Ishikawa (cell line): ENCODE data around the gene ACTG1.

Source experiments
- CEBPB ChIP-seq: IDR thresholded peaks from 2 replicates; pipeline ENCODE4 v1.6.1; 2012
- CREB1 ChIP-seq: IDR thresholded peaks from 2 replicates; pipeline ENCODE4 v1.6.1; 2012; ENCODE audit warnings: low read depth
- EGR1 ChIP-seq: IDR thresholded peaks from 2 replicates; pipeline ENCODE4 v1.6.1; 2012
- EP300 ChIP-seq: IDR thresholded peaks from 2 replicates; pipeline ENCODE4 v1.6.1; 2012; ENCODE audit warnings: borderline replicate concordance
- FOXM1 ChIP-seq: IDR thresholded peaks from 2 replicates; pipeline ENCODE4 v1.6.1; 2012; ENCODE audit warnings: low read depth, borderline replicate concordance
- MAX ChIP-seq: IDR thresholded peaks from 2 replicates; pipeline ENCODE4 v1.6.1; 2012
- NFIC ChIP-seq: IDR thresholded peaks from 2 replicates; pipeline ENCODE4 v1.6.1; 2012
- RAD21 ChIP-seq: IDR thresholded peaks from 2 replicates; pipeline ENCODE4 v1.6.1; 2012; ENCODE audit warnings: low read depth
- REST ChIP-seq: IDR thresholded peaks from 2 replicates; pipeline ENCODE4 v1.6.1; 2012; ENCODE audit warnings: low read depth, mild to moderate bottlenecking
- TAF1 ChIP-seq: IDR thresholded peaks from 2 replicates; pipeline ENCODE4 v1.6.1; 2012; ENCODE audit warnings: low read depth, mild to moderate bottlenecking
- TCF12 ChIP-seq: IDR thresholded peaks from 2 replicates; pipeline ENCODE4 v1.6.1; 2012; ENCODE audit warnings: low read depth
- TEAD4 ChIP-seq: IDR thresholded peaks from 2 replicates; pipeline ENCODE4 v1.6.1; 2012
- YY1 ChIP-seq: IDR thresholded peaks from 2 replicates; pipeline ENCODE4 v1.6.1; 2012; ENCODE audit warnings: low read depth
- ZBTB7A ChIP-seq: IDR thresholded peaks from 2 replicates; pipeline ENCODE4 v1.6.1; 2012; ENCODE audit warnings: low read depth
- TF ChIP-seq, protein P1 (sequence below): IDR thresholded peaks from 2 replicates; pipeline ENCODE4 v1.6.1; 2012

Gene ACTG1

DNA sequence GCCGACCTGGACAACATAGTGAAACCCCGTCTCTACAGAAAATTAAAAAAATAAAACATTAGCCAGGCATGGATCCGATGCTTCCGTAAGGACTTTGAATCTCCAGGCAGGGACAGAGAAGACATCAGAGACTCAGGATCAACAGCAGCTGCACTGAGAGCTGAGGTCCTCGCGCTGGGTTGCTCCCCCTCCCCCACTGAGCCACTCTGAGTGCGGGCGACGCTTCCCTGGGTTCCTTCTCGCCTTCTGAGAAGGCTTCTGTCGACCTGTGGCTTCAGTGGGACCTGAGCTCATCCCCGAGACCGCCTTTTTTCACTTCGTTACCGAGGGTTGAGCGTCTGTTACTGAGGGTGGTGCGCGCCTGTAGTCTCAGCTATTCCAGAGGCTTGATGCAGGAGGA lies 20.4 kb downstream of the ACTG1 start:
- TF ChIP-seq EGR1: no peak
- no peak for TF ChIP-seq TEAD4

DNA sequence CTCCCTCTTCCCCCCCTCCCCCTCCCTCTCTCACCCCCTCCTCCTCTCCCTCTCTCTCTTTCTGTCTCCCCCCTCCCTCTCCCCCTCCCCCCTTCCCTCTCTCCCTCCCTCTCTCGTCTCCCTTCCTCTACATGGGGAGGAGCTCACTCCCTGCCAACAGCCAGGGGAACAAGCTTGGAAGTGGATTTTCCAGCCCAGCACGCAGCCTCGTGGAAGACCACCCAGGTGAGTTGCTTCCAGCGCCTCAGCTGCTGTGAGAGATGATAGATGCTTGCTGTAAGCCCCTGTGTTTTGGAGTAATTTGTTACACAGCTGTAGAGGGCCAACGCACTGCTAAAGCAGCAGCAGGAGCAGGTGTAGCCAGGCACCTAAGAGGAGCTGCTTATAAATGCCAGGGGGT lies 20.8 kb downstream of the ACTG1 start:
- TF ChIP-seq CREB1 (no peak), EP300 (no peak)

- TF ChIP-seq ZBTB7A: no peak
- TF ChIP-seq TCF12: no peak
Observed at GRCh38 chr17:81491181-81491581, 21.4 kb downstream of the ACTG1 start.

- TF ChIP-seq RAD21: no peak
- no peak for TF ChIP-seq TCF12
- TF ChIP-seq MAX: no peak
- TF ChIP-seq, protein P1, sequence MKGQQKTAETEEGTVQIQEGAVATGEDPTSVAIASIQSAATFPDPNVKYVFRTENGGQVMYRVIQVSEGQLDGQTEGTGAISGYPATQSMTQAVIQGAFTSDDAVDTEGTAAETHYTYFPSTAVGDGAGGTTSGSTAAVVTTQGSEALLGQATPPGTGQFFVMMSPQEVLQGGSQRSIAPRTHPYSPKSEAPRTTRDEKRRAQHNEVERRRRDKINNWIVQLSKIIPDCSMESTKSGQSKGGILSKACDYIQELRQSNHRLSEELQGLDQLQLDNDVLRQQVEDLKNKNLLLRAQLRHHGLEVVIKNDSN: no peak
- no peak for TF ChIP-seq ZBTB7A
- TF ChIP-seq TAF1: no peak
- TF ChIP-seq NFIC: no peak
- TF ChIP-seq REST: no peak
- no peak for TF ChIP-seq FOXM1
- TF ChIP-seq TEAD4: no peak
- no peak for TF ChIP-seq YY1
- no peak for TF ChIP-seq EP300
Observed at GRCh38 chr17:81489998-81490992, 22.3 kb downstream of the ACTG1 start.

DNA sequence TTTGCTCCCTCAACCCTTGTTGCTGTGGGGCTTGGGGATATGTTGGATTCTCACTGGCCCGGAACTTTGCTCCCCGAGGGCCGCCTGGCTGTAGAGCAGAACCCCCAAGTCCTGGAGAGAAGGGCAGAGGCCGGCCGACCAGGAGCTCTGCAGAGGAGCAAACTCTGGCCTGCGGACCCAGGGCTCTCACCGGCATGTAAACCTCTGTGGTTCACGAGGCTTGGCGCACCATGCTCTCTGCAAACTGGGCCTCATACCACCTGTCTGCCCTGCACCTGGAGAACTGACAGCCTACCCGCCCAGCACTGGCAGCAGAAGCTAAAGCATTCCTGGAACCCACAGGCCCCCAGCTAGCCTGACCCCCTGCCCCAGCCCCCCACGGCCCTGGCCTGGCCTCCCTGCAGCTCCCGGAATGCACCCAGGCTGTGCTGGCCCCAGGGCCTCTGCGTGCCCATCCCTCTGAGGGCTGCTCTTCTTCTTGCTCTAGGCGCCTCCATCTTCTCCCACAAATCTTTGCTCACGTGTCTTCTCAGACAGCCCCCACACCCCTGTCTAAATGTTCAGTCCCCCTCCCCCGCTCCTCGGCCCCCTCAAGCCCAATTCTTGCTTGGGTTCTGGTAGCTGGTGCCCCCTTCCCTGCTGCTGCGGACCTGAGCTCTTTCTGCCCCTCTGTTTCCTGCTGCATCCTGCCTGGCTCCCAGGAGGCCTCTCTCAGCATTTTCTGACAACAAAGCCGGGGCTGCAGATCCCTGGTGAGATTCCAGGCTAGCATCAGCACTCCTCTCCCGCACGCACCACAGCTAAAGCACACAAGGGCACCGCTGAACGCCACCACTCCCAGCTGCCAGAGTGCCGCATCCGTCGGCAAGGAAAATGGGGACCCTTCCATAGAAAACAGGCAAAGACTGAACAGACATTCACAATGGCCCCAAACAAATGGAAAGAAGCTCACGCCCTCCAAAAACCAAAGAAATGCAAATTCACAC lies 23.3 kb downstream of the ACTG1 start:
- TF ChIP-seq, protein P1: no peak
- TF ChIP-seq TCF12 (no peak), ZBTB7A (no peak), EP300 (no peak), TAF1 (no peak), CEBPB (no peak), EGR1 (no peak), RAD21 (no peak), REST (no peak), TEAD4 (no peak), YY1 (no peak)

DNA sequence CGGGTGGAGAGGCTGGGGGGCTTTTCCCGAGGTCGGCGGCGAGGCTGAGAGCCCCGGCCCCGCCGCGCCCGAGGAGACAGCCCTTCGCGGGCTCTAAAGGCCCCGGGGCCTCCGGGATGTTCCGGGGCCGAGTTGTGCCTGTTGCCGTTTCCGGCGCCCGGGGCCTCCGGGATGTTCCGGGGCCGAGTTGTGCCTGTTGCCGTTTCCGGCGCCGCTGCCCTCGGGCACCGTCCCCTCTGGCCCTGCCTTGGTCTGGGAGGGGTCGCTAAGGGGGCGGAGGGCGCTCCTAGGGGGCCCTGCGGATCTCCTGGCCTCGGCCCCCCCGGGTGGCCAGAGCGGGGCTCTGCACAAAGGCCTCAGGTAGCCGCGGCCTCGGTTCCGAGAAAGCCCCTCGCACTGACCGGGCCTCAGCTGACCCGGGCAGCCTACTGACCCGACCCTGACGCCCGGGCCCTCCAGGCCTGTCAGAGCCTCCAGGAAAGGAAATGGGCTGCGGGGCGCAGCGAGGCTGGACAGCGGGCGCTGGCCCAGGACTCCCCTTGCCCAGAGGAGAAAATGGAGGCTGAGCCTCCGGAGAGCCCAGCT lies 24.2 kb downstream of the ACTG1 start:
- TF ChIP-seq EGR1 (no peak), RAD21 (no peak), EP300 (no peak), CEBPB (no peak), FOXM1 (no peak), MAX (no peak), CREB1 (no peak), TCF12 (no peak), REST (no peak), TEAD4 (no peak)
- TF ChIP-seq, protein P1: no peak
